GM13977 (cell line): ENCODE data around the gene IFNLR1.

Experiments
- DNase-seq: peaks from one replicate; pipeline ENCODE4 v3.0.0; 2012; ENCODE audit warnings: low spot score
- CTCF ChIP-seq: IDR thresholded peaks from 2 replicates; pipeline ENCODE4 v1.5.1; 2012; ENCODE audit warnings: mild to moderate bottlenecking, control low read depth; ENCODE audit not compliant: insufficient read depth; ENCODE audit errors: extremely low read depth, missing control alignments
- in situ Hi-C: fragments of 300-500 bp; cut with MboI; formaldehyde crosslinking; loops from one replicate; pipeline ENCODE4 v1.12.0; 2022; ENCODE audit warnings: low sequenced_read_pairs, low pct_unique_long_range_greater_than_20kb, mixed read lengths, inconsistent platforms; ENCODE audit not compliant: unreplicated experiment

IFNLR1 gene

GRCh38 chr1:24156542-24157260 is 30.4 kb downstream of the IFNLR1 start:
- DNase-seq = no peak
- TF ChIP-seq CTCF = no peak
- in situ Hi-C loops = no loop called here

- in situ Hi-C loops = no loop called here
- peak; percentile 23 for TF ChIP-seq CTCF
- peak; percentile 59 for DNase-seq
Observed at GRCh38 chr1:24155011-24155782, 31.9 kb downstream of the IFNLR1 start.

- no peak for TF ChIP-seq CTCF
- in situ Hi-C loops = no loop called here
- DNase-seq = no peak
Observed at GRCh38 chr1:24154215-24154614, 32.9 kb downstream of the IFNLR1 start.

- DNase-seq = no peak
- in situ Hi-C loops = no loop called here
Observed at GRCh38 chr1:24152631-24153494, 34.2 kb downstream of the IFNLR1 start.

GRCh38 chr1:24151175-24151533 is 35.9 kb downstream of the IFNLR1 start:
- DNase-seq = no peak
- in situ Hi-C loops = no loop called here
- no peak for TF ChIP-seq CTCF

More at GRCh38 chr1:24152631-24153494, 34.2 kb downstream of the IFNLR1 start:
- no peak for TF ChIP-seq CTCF
